OCI-LY7 (cell line): ENCODE data around the gene AKAP13. TPM values are rescaled to one million over a fixed set of nuclear protein-coding genes. Genes with fewer than 3 reads are reported as not detected.
A peak's percentile ranks its signal among the peaks of the same experiment; 100 is the strongest.

ENCODE experiments used
- BruUV-seq: library from RNA; stranded (reverse); fragments of 400-500 nt; replicated peaks from 2 replicates; lab custom pipeline; 2021; lab: Mats Ljungman, UMichigan
- CTCF ChIA-PET: fragments of 300-600 bp; sonication (Branson Sonifier 250); formaldehyde crosslinking; loops from one replicate; lab custom pipeline; 2022; ENCODE audit warnings: antibody characterized with exemption; ENCODE audit not compliant: unreplicated experiment; lab: Charles Lee
- POLR2A ChIA-PET: fragments of 300-600 bp; sonication (Branson Sonifier 250); formaldehyde crosslinking; loops from one replicate; lab custom pipeline; 2022; ENCODE audit warnings: antibody characterized with exemption; lab: Charles Lee
- DNase-seq: peaks from one replicate; pipeline ENCODE4 v3.0.0-alpha.2; 2015; ENCODE audit warnings: low spot score
- H2AFZ ChIP-seq: fragments of 200-600 bp; sonication (generic), shearing (Covaris generic); 2 replicates; pipeline ENCODE4 v1.6.1; 2014; ENCODE audit warnings: mild to moderate bottlenecking, antibody characterized with exemption, low read length, moderate library complexity
- H3K27ac ChIP-seq: fragments of 200-600 bp; sonication (generic); 2 replicates; pipeline ENCODE4 v1.5.1; 2014; ENCODE audit warnings: mixed run types, low read depth, mild to moderate bottlenecking, moderate library complexity, low read length, inconsistent platforms; ENCODE audit not compliant: poor library complexity, severe bottlenecking
- H3K36me3 ChIP-seq: fragments of 200-600 bp; sonication (generic); 2 replicates; pipeline ENCODE4 v1.6.1; 2014; ENCODE audit warnings: mild to moderate bottlenecking, antibody characterized with exemption, low read length, moderate library complexity, mixed read lengths; ENCODE audit not compliant: insufficient read depth
- H3K4me1 ChIP-seq: fragments of 200-600 bp; sonication (generic); 2 replicates; pipeline ENCODE4 v1.5.1; 2014; ENCODE audit warnings: mild to moderate bottlenecking, low read length; ENCODE audit not compliant: insufficient read depth, poor library complexity, severe bottlenecking
- H3K4me2 ChIP-seq: fragments of 200-600 bp; sonication (generic); 2 replicates; pipeline ENCODE4 v1.6.1; 2014; ENCODE audit warnings: mild to moderate bottlenecking, low read length
- H3K4me3 ChIP-seq: fragments of 200-600 bp; sonication (generic); 2 replicates; pipeline ENCODE4 v1.5.1; 2014; ENCODE audit warnings: mild to moderate bottlenecking, low read depth, low read length; ENCODE audit not compliant: poor library complexity, severe bottlenecking
- H3K79me2 ChIP-seq: fragments of 200-600 bp; sonication (generic); 2 replicates; pipeline ENCODE4 v1.6.1; 2016; ENCODE audit warnings: low read depth, mild to moderate bottlenecking, low read length, moderate library complexity, mixed read lengths; ENCODE audit not compliant: insufficient read depth
- H3K9me2 ChIP-seq: fragments of 200-600 bp; sonication (generic); 2 replicates; pipeline ENCODE4 v1.6.1; 2016; ENCODE audit warnings: mild to moderate bottlenecking, low read length, mixed read lengths; ENCODE audit not compliant: insufficient read depth
- H3K9me3 ChIP-seq: fragments of 200-600 bp; sonication (generic); 2 replicates; pipeline ENCODE4 v1.6.1; 2014; ENCODE audit warnings: mild to moderate bottlenecking, mixed run types, low read length, mixed read lengths
- H4K20me1 ChIP-seq: fragments of 200-600 bp; sonication (generic); 2 replicates; pipeline ENCODE4 v1.6.1; 2014; ENCODE audit warnings: mild to moderate bottlenecking, antibody characterized with exemption, low read length, moderate library complexity, mixed read lengths; ENCODE audit not compliant: insufficient read depth
- CTCF ChIP-seq: fragments of 200-600 bp; sonication (generic); conservative IDR thresholded peaks from 2 replicates; pipeline ENCODE4 v1.5.1; 2014; ENCODE audit warnings: mild to moderate bottlenecking, antibody characterized with exemption, low read length, moderate library complexity, mixed read lengths
- EZH2phosphoT487 ChIP-seq: fragments of 200-600 bp; sonication (generic); IDR thresholded peaks from 2 replicates; pipeline ENCODE4 v1.6.1; 2018; ENCODE audit warnings: low read depth, borderline replicate concordance, mild to moderate bottlenecking, mixed run types, antibody characterized with exemption, low read length, moderate library complexity, mixed read lengths
- intact Hi-C: fragments of 100-400 bp; cut with micrococcal nuclease; formaldehyde crosslinking; loops from one replicate; pipeline ENCODE4 v1.10.0; 2022; ENCODE audit not compliant: unreplicated experiment
- total RNA-seq, 2 experiments: library from RNA; depleted of rRNA in 1 of 2; stranded (reverse); fragments of >200 nt in 1 of 2; shearing (Covaris generic) in 1 of 2; gene quantifications; 2 replicates each; pipeline ENCODE4 v1.2.3, GENCODE V29; 2014 to 2022

Gene AKAP13
- total RNA-seq, 2 experiments from 2014 or later, result 140 to 250 TPM

- TF ChIP-seq EZH2phosphoT487 (no peak), CTCF (no peak)
- peak; percentile 41 for DNase-seq
- H3K4me1 ChIP-seq, result peaks cover 39% of the 10 kb centered on the region
- intact Hi-C loops, result loop anchor here (2.0 kb wide), 1 partner anchor 28 kb away; no protein-coding TSS in a partner anchor
- H3K36me3 ChIP-seq, result peaks cover 97% of the 10 kb centered on the region
- CTCF ChIA-PET, result no interaction called here
- H3K4me3 ChIP-seq, result peak overlapping the region; percentile 13
- H3K9me3 ChIP-seq, result no peaks in the 10 kb centered on the region
- POLR2A ChIA-PET, result interaction anchor here (0.8 to 1.4 kb wide), 4 partner anchors 12 to 67 kb away, joined by 3 to 6 read pairs (median 4); no protein-coding TSS in a partner anchor
- peak overlapping the region; percentile 78 for H3K27ac ChIP-seq
- no peaks in the 10 kb centered on the region for H4K20me1 ChIP-seq
- H3K79me2 ChIP-seq, result no peaks in the 10 kb centered on the region
- H2AFZ ChIP-seq, result no peak overlapping the region
- no peaks in the 10 kb centered on the region for H3K9me2 ChIP-seq
- BruUV-seq, result no TSS peak
- peak overlapping the region; percentile 69 for H3K4me2 ChIP-seq
Measured at GRCh38 chr15:85718981-85719380, 338.6 kb downstream of the AKAP13 start.

- BruUV-seq, result no TSS peak
- intact Hi-C loops, result loop anchor here (10.0 kb wide), 1 partner anchor 428 kb away; no protein-coding TSS in a partner anchor
Measured at GRCh38 chr15:85722374-85723152, 342.2 kb downstream of the AKAP13 start.

More at GRCh38 chr15:85722374-85723152, 342.2 kb downstream of the AKAP13 start:
- no peaks in the 10 kb centered on the region for H3K9me2 ChIP-seq
- no peaks in the 10 kb centered on the region for H3K79me2 ChIP-seq
- H3K4me1 ChIP-seq, result peaks cover 23% of the 10 kb centered on the region
- H3K27ac ChIP-seq, result no peak overlapping the region
- no peak overlapping the region for H3K4me2 ChIP-seq
- no peak for TF ChIP-seq CTCF
- DNase-seq, result no peak
- ChIA-PET CTCF (no interaction called here), POLR2A (no interaction called here)
- no peak overlapping the region for H3K4me3 ChIP-seq
- peaks cover 98% of the 10 kb centered on the region for H3K36me3 ChIP-seq
- H3K9me3 ChIP-seq, result no peaks in the 10 kb centered on the region
- H2AFZ ChIP-seq, result no peak overlapping the region
- no peaks in the 10 kb centered on the region for H4K20me1 ChIP-seq
